Naive thymus-derived CD4-positive, alpha-beta T cell (primary cell): Measurements from ENCODE around the gene RAB25. TPM values are rescaled to one million over a fixed set of nuclear protein-coding genes. Genes with fewer than 3 reads are reported as not detected.

Experiments
- ATAC-seq: fragments of 150-1000 bp; cut with Tn5 transposase; 2 replicates; pipeline ENCODE4 v1.10.0; 2021; ENCODE audit warnings: mild to moderate bottlenecking, moderate library complexity
- CTCF ChIA-PET: fragments of 350-600 bp; sonication (Branson Sonifier 250); formaldehyde crosslinking; loops from one replicate; lab custom pipeline; 2021; ENCODE audit warnings: antibody characterized with exemption; lab: Charles Lee
- POLR2A ChIA-PET: fragments of 350-600 bp; sonication (Branson Sonifier 250); formaldehyde crosslinking; loops from one replicate; lab custom pipeline; 2021; ENCODE audit warnings: antibody characterized with exemption, inconsistent platforms; lab: Charles Lee
- DNase-seq, 9 donors: peaks; one replicate each; pipeline versions ENCODE4 v3.0.0 to v3.0.0-alpha.2; 2020 to 2022; ENCODE audit warnings: mixed read lengths in 1 of 9
- H3K27ac ChIP-seq: one replicate; pipeline ENCODE4 v1.7.0; 2013; ENCODE audit warnings: mild to moderate bottlenecking, low read depth, low read length, moderate library complexity
- H3K27me3 ChIP-seq, 2 donors: one replicate each; pipeline ENCODE4 v1.7.0; 2013; ENCODE audit warnings: low read length in 2 of 2, mild to moderate bottlenecking in 2 of 2, moderate library complexity in 2 of 2; ENCODE audit not compliant: control insufficient read depth in 2 of 2, insufficient read depth in 2 of 2
- H3K36me3 ChIP-seq, 3 experiments: 1 replicate in 2 of 3; 2 replicates in 1 of 3; pipeline ENCODE4 v1.7.0; 2013; ENCODE audit warnings: low read length in 3 of 3, mild to moderate bottlenecking in 3 of 3, moderate library complexity in 1 of 3; ENCODE audit not compliant: insufficient read depth in 3 of 3, control insufficient read depth in 2 of 3
- H3K4me1 ChIP-seq, 2 donors: one replicate each; pipeline ENCODE4 v1.7.0; 2013; ENCODE audit warnings: low read length in 2 of 2, mild to moderate bottlenecking in 2 of 2, moderate library complexity in 1 of 2; ENCODE audit not compliant: control insufficient read depth in 2 of 2, insufficient read depth in 2 of 2
- H3K4me3 ChIP-seq: 2 replicates; pipeline ENCODE4 v1.7.0; 2013; ENCODE audit warnings: mild to moderate bottlenecking, low read length
- H3K9me3 ChIP-seq, 3 experiments: 1 replicate in 2 of 3; 2 replicates in 1 of 3; pipeline ENCODE4 v1.7.0; 2013; ENCODE audit warnings: low read length in 3 of 3; ENCODE audit not compliant: control insufficient read depth in 2 of 3
- H3K27ac Mint-ChIP-seq, 9 donors: one replicate each; pipeline ENCODE4 v1.8.0; 2020 to 2022; ENCODE audit warnings: mixed read lengths in 9 of 9, mild to moderate bottlenecking in 8 of 9, moderate library complexity in 5 of 9, inconsistent platforms in 2 of 9
- H3K27me3 Mint-ChIP-seq, 5 donors: one replicate each; pipeline ENCODE4 v1.8.0; 2021 to 2022; ENCODE audit warnings: mixed read lengths in 5 of 5, mild to moderate bottlenecking in 1 of 5
- H3K36me3 Mint-ChIP-seq, 5 donors: one replicate each; pipeline ENCODE4 v1.8.0; 2020 to 2022; ENCODE audit warnings: mixed read lengths in 5 of 5, mild to moderate bottlenecking in 3 of 5, inconsistent platforms in 1 of 5
- H3K4me1 Mint-ChIP-seq, 7 donors: one replicate each; pipeline ENCODE4 v1.8.0; 2020 to 2022; ENCODE audit warnings: mixed read lengths in 7 of 7, mild to moderate bottlenecking in 3 of 7, inconsistent platforms in 1 of 7
- H3K4me3 Mint-ChIP-seq, 10 donors: one replicate each; pipeline ENCODE4 v1.8.0; 2020 to 2022; ENCODE audit warnings: mild to moderate bottlenecking in 10 of 10, mixed read lengths in 10 of 10, moderate library complexity in 6 of 10, inconsistent platforms in 2 of 10
- H3K9me3 Mint-ChIP-seq, 11 donors: one replicate each; pipeline ENCODE4 v1.8.0; 2020 to 2022; ENCODE audit warnings: mixed read lengths in 11 of 11, mild to moderate bottlenecking in 4 of 11, inconsistent platforms in 1 of 11, moderate library complexity in 1 of 11
- intact Hi-C, 2 donors: fragments of 100-400 bp; cut with micrococcal nuclease; formaldehyde crosslinking; loops; one replicate each; pipeline ENCODE4 v1.15.1; 2023
- polyA plus RNA-seq, 2 donors: library from polyadenylated mRNA; unstranded; fragments of 300-500 nt; fragmentation: Illumina TruSeq; gene quantifications; one replicate each; pipeline ENCODE4 v1.2.3, GENCODE V29; 2021
- total RNA-seq, 6 experiments: library from RNA in 5 of 6; stranded (reverse) in 5 of 6; gene quantifications; 1 replicate in 5 of 6; 2 replicates in 1 of 6; pipeline ENCODE4 v1.2.3 and lab custom pipeline; 2021 to 2026

Gene RAB25
- total and polyA plus RNA-seq, 7 experiments from 2014 or later: 1.1 to 2.7 (median 1.8) TPM; not detected in 1

GRCh38 chr1:156118177-156118868 lies 57.4 kb downstream of the RAB25 start:
- POLR2A ChIA-PET: interaction anchor here (1.4 kb wide), 1 partner anchor 9 kb away, joined by 3 read pairs; no protein-coding TSS in a partner anchor
- Mint-ChIP-seq H3K27me3 (peaks cover 27 to 48% (median 29%) of the 10 kb centered on the region in 5 donors), H3K4me3 (no peak overlapping the region)

GRCh38 chr1:156119503-156120209 lies 58.7 kb downstream of the RAB25 start:
- Mint-ChIP-seq H3K9me3 (no peaks in the 10 kb centered on the region), H3K4me3 (no peak overlapping the region), H3K27me3 (peaks cover 18 to 38% (median 24%) of the 10 kb centered on the region in 5 donors), H3K27ac (no peak overlapping the region), H3K36me3 (no peaks in the 10 kb centered on the region), H3K4me1 (peaks cover 13 to 44% (median 32%) of the 10 kb centered on the region in 7 donors)
- Histone ChIP-seq H3K4me3 (no peak overlapping the region), H3K36me3 (no peaks in the 10 kb centered on the region), H3K27me3 (peaks cover 0 to 6% of the 10 kb centered on the region in 2 donors), H3K9me3 (no peaks in the 10 kb centered on the region), H3K4me1 (peaks cover 18 to 25% of the 10 kb centered on the region in 2 donors), H3K27ac (no peak overlapping the region)
- ATAC-seq: peak; percentile 52
- ChIA-PET CTCF (interaction anchor here (1.0 to 13.5 kb wide), 3 partner anchors 9 to 28 kb away, joined by 4 to 340 read pairs (median 18); no protein-coding TSS in a partner anchor), POLR2A (interaction anchor here (0.6 kb wide), 1 partner anchor 25 kb away, joined by 9 read pairs; no protein-coding TSS in a partner anchor)
- DNase-seq: no peak
- intact Hi-C loops: no loop called here

More at GRCh38 chr1:156118177-156118868, 57.4 kb downstream of the RAB25 start:
- Mint-ChIP-seq H3K27ac (peak overlapping the region in 1 of 9 donors; percentile 42), H3K9me3 (peaks cover 0 to 2% (median 0%) of the 10 kb centered on the region in 11 donors), H3K36me3 (no peaks in the 10 kb centered on the region), H3K4me1 (peaks cover 8 to 43% (median 23%) of the 10 kb centered on the region in 7 donors)
- Histone ChIP-seq H3K27ac (no peak overlapping the region), H3K4me3 (no peak overlapping the region), H3K27me3 (peaks cover 0 to 12% of the 10 kb centered on the region in 2 donors), H3K9me3 (no peaks in the 10 kb centered on the region), H3K36me3 (no peaks in the 10 kb centered on the region), H3K4me1 (peaks cover 12 to 14% of the 10 kb centered on the region in 2 donors)
- DNase-seq (no peak), ATAC-seq (no peak)
- CTCF ChIA-PET: interaction anchor here (0.7 to 3.3 kb wide), 3 partner anchors 11 to 68 kb away, joined by 3 to 18 read pairs (median 4); no protein-coding TSS in a partner anchor
- intact Hi-C loops: no loop called here

Other genes starting within 250 kb of the RAB25 start
- gene GON4L, start 203.9 kb upstream of the RAB25 start, total RNA-seq: 100 to 1,000 TPM in 4 of 5 experiments, 10 to 100 TPM in 1; 87.2 to 138 (median 106) TPM
- gene GON4L, start 203.9 kb upstream of the RAB25 start, polyA plus RNA-seq: 10 to 100 TPM; 25.4 to 40.5 TPM
- gene SYT11, start 201.6 kb upstream of the RAB25 start, total RNA-seq: 10 to 100 TPM in 2 of 5 experiments, 1 to 10 TPM in 3; 1.4 to 22.9 (median 2.7) TPM
- under 1 TPM; 0.39 to 0.48 TPM for gene SYT11, start 201.6 kb upstream of the RAB25 start, polyA plus RNA-seq
- 10 to 100 TPM; 34.0 to 83.9 (median 41.4) TPM for gene RIT1, start 149.8 kb upstream of the RAB25 start, total RNA-seq
- 10 to 100 TPM; 19.1 to 19.7 TPM for gene RIT1, start 149.8 kb upstream of the RAB25 start, polyA plus RNA-seq
- 100 to 1,000 TPM in 2 of 5 experiments, 10 to 100 TPM in 3; 64.6 to 117 (median 79.8) TPM for gene KHDC4, start 126.7 kb upstream of the RAB25 start, total RNA-seq
- gene KHDC4, start 126.7 kb upstream of the RAB25 start, polyA plus RNA-seq: 1 to 10 TPM; 8.1 to 9.3 TPM
- not detected for gene RXFP4, start 119.5 kb upstream of the RAB25 start, total RNA-seq
- 1 to 10 TPM in 1 of 2 donors, under 1 TPM in 1; 0.60 to 1.3 TPM for gene RXFP4, start 119.5 kb upstream of the RAB25 start, polyA plus RNA-seq
- gene ARHGEF2, start 82.6 kb upstream of the RAB25 start, total RNA-seq: 100 to 1,000 TPM; 108 to 236 (median 182) TPM
- 10 to 100 TPM; 17.0 to 28.5 TPM for gene ARHGEF2, start 82.6 kb upstream of the RAB25 start, polyA plus RNA-seq
- 100 to 1,000 TPM; 207 to 278 (median 256) TPM for gene SSR2, start 40.2 kb upstream of the RAB25 start, total RNA-seq
- 100 to 1,000 TPM; 366 to 393 TPM for gene SSR2, start 40.2 kb upstream of the RAB25 start, polyA plus RNA-seq
- 10 to 100 TPM; 16.2 to 37.6 (median 31.3) TPM for gene UBQLN4, start 7.4 kb upstream of the RAB25 start, total RNA-seq
- 1 to 10 TPM; 6.7 to 9.9 TPM for gene UBQLN4, start 7.4 kb upstream of the RAB25 start, polyA plus RNA-seq
- 10 to 100 TPM; 13.3 to 66.1 (median 27.9) TPM for gene LAMTOR2, start 6.4 kb upstream of the RAB25 start, total RNA-seq
- gene LAMTOR2, start 6.4 kb upstream of the RAB25 start, polyA plus RNA-seq: 10 to 100 TPM; 90.1 to 97.9 TPM
- gene MEX3A, start 21.3 kb downstream of the RAB25 start, total RNA-seq: under 1 TPM in 4 of 5 experiments, not detected in 1; 0.05 to 0.15 (median 0.13) TPM
- not detected for gene MEX3A, start 21.3 kb downstream of the RAB25 start, polyA plus RNA-seq
- 100 to 1,000 TPM in 2 of 5 experiments, 10 to 100 TPM in 1, 1 to 10 TPM in 2; 5.5 to 470 (median 18.0) TPM for gene LMNA, start 53.6 kb downstream of the RAB25 start, total RNA-seq
- under 1 TPM in 1 of 2 donors, not detected in 1; 0.20 TPM for gene LMNA, start 53.6 kb downstream of the RAB25 start, polyA plus RNA-seq
- 10 to 100 TPM in 1 of 5 experiments, 1 to 10 TPM in 4; 1.8 to 48.6 (median 3.8) TPM for gene SEMA4A, start 92.4 kb downstream of the RAB25 start, total RNA-seq
- gene SEMA4A, start 92.4 kb downstream of the RAB25 start, polyA plus RNA-seq: under 1 TPM; 0.06 to 0.24 TPM
- gene SLC25A44, start 132.9 kb downstream of the RAB25 start, total RNA-seq: 10 to 100 TPM; 17.8 to 38.4 (median 19.6) TPM
- 10 to 100 TPM in 1 of 2 donors, 1 to 10 TPM in 1; 8.3 to 21.2 TPM for gene SLC25A44, start 132.9 kb downstream of the RAB25 start, polyA plus RNA-seq
- gene PMF1, start 151.8 kb downstream of the RAB25 start, total RNA-seq: 10 to 100 TPM; 42.2 to 76.1 (median 58.2) TPM
- gene PMF1, start 151.8 kb downstream of the RAB25 start, polyA plus RNA-seq: 10 to 100 TPM; 72.4 to 81.2 TPM
- gene BGLAP, start 181.0 kb downstream of the RAB25 start, total RNA-seq: 1 to 10 TPM; 2.8 to 7.4 (median 4.9) TPM
- under 1 TPM in 1 of 2 donors, not detected in 1; 0.33 TPM for gene BGLAP, start 181.0 kb downstream of the RAB25 start, polyA plus RNA-seq
- gene PAQR6, start 186.9 kb downstream of the RAB25 start, total RNA-seq: 1 to 10 TPM; 1.4 to 6.2 (median 2.9) TPM
- gene PAQR6, start 186.9 kb downstream of the RAB25 start, polyA plus RNA-seq: under 1 TPM in 1 of 2 donors, not detected in 1; 0.22 TPM
- gene SMG5, start 221.7 kb downstream of the RAB25 start, total RNA-seq: 10 to 100 TPM; 65.7 to 74.0 (median 69.4) TPM
- 10 to 100 TPM; 14.4 to 38.4 TPM for gene SMG5, start 221.7 kb downstream of the RAB25 start, polyA plus RNA-seq
- 10 to 100 TPM in 3 of 5 experiments, 1 to 10 TPM in 2; 4.3 to 18.6 (median 11.2) TPM for gene TMEM79, start 223.2 kb downstream of the RAB25 start, total RNA-seq
- 1 to 10 TPM; 6.5 to 9.8 TPM for gene TMEM79, start 223.2 kb downstream of the RAB25 start, polyA plus RNA-seq
- 10 to 100 TPM; 21.0 to 40.4 (median 24.5) TPM for gene GLMP, start 234.5 kb downstream of the RAB25 start, total RNA-seq
- 10 to 100 TPM; 17.6 to 19.3 TPM for gene GLMP, start 234.5 kb downstream of the RAB25 start, polyA plus RNA-seq
- not detected for gene VHLL, start 238.1 kb downstream of the RAB25 start, total RNA-seq
- gene VHLL, start 238.1 kb downstream of the RAB25 start, polyA plus RNA-seq: not detected